ENCODE measurements around the gene GYPA. TPM values are rescaled to one million over a fixed set of nuclear protein-coding genes. Genes with fewer than 3 reads are reported as not detected.
"Not testable (repeated sequence)": the region's sequence is repeated elsewhere in the genome, so short reads cannot be mapped to it uniquely, and the experiment has no call there.

Gene GYPA
- 12.9 TPM for total RNA-seq

- not testable (repeated sequence) for DNase-seq
Observed at GRCh38 chr4:144140594-144141295, at the start of gene GYPA. GYPA (minus strand) TSS chr4:144140718; CDS start chr4:144140635, 83 bp downstream.

DNA sequence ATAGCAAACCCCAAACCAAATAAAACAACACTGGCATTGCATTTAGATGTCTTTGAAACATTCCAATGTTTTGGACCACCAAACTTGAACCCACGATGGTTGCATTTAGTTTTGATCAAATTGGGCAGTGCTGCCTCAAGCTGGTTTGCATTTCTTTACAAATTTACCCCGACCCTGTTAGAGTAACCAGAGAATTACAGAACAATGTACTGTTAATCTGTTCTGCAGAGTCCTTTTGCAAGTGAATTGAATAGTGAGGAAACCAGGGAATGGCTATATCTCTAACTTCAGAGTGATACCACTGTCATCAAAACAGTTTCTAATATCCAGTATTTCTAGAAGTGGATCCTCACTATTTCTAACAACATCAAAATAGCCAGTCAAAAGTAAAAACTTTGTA, 49.5 kb upstream of the GYPA start:
- no peak for DNase-seq

GRCh38 chr4:144189121-144189520, 48.6 kb upstream of the GYPA start:
- peak; percentile 22 for DNase-seq

GRCh38 chr4:144185086-144185485, 44.6 kb upstream of the GYPA start:
- DNase-seq = no peak

DNA sequence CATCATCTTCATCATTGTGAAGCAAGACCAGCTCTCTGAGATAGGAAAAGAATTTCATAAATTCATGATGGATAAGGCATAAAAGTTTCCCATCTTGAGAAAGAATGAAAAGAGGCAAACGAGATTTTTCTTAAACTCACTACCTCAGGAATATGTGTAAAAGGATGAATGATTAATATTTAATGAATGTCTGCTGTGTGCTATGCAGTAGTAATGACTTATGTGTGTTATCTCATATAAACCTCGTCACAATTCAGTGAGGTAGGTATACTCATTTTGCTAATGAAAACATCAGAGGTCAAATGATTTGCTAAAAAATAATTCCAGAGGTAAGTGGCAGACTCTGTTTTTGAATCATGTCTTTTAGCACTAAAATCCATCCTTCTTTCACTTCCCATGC, 42.6 kb upstream of the GYPA start:
- DNase-seq = no peak

GRCh38 chr4:144181391-144181790, 40.9 kb upstream of the GYPA start:
- DNase-seq = no peak

- DNase-seq = no peak
Observed at GRCh38 chr4:144179152-144179739, 38.7 kb upstream of the GYPA start.

DNA sequence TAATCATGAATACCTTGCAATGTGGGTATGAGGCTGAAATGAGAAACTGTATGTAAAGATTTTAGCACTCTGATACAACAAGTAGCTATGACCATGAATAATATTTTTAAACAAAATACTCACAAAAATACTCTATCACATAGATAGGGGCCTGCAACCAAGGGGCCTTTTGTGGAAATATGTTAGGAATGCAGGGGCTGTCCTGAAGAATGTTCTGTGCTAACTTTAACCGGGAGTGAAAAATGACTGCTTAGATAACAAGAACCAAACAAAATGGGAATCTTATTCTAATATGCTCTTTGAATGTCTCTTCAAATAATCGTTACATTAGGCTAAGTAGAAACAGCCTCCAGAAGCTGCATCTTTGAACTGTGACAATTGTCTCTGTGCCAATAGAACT, 37.9 kb upstream of the GYPA start:
- DNase-seq = no peak

DNA sequence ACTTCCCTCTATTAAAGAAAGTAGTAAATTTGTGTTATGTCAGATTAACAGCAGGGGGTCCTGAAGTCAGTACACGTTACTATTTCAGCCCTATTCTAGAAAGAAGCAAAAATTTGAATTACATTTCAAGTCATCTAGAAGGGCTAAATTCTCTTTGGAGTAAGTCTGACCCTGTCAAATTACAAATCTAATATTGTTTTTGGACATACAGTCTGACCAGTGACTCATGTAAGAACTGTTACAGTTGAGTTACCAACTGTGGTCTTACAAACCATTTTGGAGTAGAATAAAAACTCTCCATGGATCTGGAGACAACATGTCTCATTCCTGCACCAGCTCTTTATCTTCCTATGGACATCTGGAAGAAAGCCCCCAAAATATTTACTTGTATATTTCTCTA, 36.0 kb upstream of the GYPA start:
- no peak for DNase-seq

GRCh38 chr4:144174401-144175067, 34.0 kb upstream of the GYPA start:
- DNase-seq = peak; percentile 42

DNA sequence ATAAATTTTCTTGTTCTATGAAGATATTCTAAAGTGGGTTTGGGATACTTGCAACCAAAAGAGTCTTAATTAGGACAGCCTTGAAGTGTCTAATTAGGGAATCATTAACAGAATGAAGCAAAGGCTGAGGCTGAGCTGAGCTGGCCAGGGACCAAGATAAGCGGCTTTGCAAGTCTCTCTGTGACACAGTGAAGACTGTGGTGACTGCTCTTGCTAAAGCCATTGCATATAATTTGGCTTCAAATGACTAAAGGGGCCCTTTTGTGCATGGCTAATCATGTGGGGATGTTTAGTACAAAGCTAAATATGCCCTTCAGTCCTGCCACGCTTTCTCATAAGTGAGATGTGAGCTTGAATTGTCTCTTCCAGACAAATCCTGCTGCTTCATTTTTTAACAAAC, 31.2 kb upstream of the GYPA start:
- DNase-seq = no peak

- no peak for DNase-seq
Observed at GRCh38 chr4:144169211-144169610, 28.7 kb upstream of the GYPA start.

GRCh38 chr4:144154044-144154443, 13.5 kb upstream of the GYPA start:
- no peak for DNase-seq

GRCh38 chr4:144142690-144143326, 2.3 kb upstream of the GYPA start:
- not testable (repeated sequence) for DNase-seq

DNA sequence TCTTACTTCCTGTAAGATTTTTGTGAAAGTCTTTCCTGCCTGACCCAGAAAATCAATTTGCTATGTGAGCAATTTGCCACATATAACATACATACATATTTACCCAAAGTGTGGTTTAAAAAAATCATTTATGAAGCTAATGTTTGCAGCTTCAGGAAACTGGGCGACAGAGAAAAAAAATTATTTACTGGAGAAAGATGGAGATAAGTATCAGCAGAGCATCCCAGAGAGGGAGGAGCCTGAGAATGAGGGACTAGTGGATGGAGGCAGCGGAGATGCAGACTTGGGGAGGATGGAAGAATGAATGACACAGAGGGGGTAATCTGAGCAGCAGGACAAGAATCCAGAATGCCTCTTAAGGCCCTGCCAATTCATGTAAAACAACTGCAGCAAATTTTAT, 975 bp upstream of the GYPA start:
- no peak for DNase-seq

GRCh38 chr4:144139991-144140390, 527 bp downstream of the GYPA start:
- DNase-seq = not testable (repeated sequence)

DNA sequence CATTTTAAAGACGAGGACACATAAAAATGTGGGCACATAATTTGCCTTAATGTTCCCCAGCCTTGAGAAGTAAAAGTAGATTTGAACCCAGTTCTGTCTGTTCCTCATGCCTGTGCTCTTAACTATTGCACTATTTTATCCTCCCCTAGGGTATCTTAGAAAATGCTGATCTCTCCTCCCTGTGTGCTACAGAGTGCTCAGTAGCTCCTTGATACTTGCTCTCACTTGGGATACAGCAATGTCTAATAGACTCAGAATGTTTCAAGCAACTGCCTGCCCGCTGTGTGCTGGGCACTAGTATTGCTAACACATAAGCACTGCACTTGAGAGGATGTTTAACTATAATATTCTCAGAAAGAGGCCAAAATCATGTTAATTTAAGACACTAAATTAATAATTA, 971 bp downstream of the GYPA start:
- not testable (repeated sequence) for DNase-seq

GRCh38 chr4:144138239-144138638, 2.3 kb downstream of the GYPA start:
- DNase-seq = not testable (repeated sequence)

GRCh38 chr4:144137137-144137931, 3.2 kb downstream of the GYPA start:
- DNase-seq = not testable (repeated sequence)

DNA sequence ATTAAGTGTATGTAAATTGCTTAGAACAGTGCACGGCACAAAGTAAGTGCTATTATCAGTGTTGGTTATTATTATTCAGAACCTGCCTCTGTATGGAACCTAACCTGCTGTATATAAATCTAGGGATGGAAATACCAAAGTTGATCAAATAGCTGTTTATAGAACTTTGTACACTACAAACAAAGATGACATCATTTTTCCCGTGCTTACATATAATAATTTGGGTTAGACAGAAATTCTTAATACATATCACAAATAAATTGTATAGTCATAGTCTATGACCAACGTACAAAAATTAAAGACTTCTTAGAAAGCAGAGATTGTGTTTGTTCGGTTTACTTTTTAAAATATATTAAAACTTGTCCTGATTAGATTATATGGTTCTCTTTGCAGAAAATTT, 4.3 kb downstream of the GYPA start:
- not testable (repeated sequence) for DNase-seq

DNA sequence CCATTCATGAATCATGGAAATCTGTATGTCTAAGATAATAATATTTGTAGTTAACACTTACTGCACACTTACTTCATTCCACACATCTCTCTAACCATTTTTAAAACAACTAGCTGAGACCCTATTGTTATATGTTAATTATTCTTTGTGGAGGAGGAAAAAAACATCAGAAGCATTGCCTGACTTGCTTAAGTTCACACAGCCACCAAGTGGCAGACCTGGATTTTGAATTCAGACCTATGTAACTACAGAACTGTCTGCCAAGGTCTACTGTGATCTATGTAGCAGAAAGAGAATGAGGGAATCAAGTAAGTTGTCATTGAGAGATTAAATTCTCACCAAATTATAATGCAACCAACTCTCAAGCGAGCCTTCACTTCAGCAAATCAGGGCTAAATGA, 10.4 kb downstream of the GYPA start:
- DNase-seq = not testable (repeated sequence)

- DNase-seq = not testable (repeated sequence)
Observed at GRCh38 chr4:144129336-144129875, 11.1 kb downstream of the GYPA start.

Measured in skin of body (tissue), 2 donors.